Cardiac muscle cell (in vitro differentiated cells and primary cell): ENCODE results near the gene RELN. TPM values are rescaled to one million over a fixed set of nuclear protein-coding genes. Genes with fewer than 3 reads are reported as not detected.

Source experiments
- DNase-seq, 2 donors: peaks; one replicate each; pipeline versions ENCODE4 v3.0.0 to v3.0.0-alpha.2; 2010 to 2017; ENCODE audit warnings: low read depth in 1 of 2, low spot score in 1 of 2
- H3K27ac ChIP-seq: fragments of 200-600 bp; sonication (generic); 2 replicates; pipeline ENCODE4 v1.5.1; 2016
- H3K27me3 ChIP-seq: fragments of 200-600 bp; sonication (generic); 2 replicates; pipeline ENCODE4 v1.6.0; 2016; ENCODE audit warnings: control low read depth
- H3K36me3 ChIP-seq: fragments of 200-600 bp; sonication (generic); 2 replicates; pipeline ENCODE4 v1.5.1; 2016; ENCODE audit warnings: control low read depth
- H3K4me1 ChIP-seq: fragments of 200-600 bp; sonication (generic); 2 replicates; pipeline ENCODE4 v1.8.1; 2017; ENCODE audit warnings: low read depth, mild to moderate bottlenecking, mixed run types
- H3K4me3 ChIP-seq: fragments of 200-600 bp; sonication (generic); 2 replicates; pipeline ENCODE4 v1.5.1; 2016; ENCODE audit warnings: mild to moderate bottlenecking
- H3K9me3 ChIP-seq: fragments of 200-600 bp; sonication (generic); 2 replicates; pipeline ENCODE4 v1.5.1; 2017; ENCODE audit warnings: low read depth, mild to moderate bottlenecking, control low read depth
- CTCF ChIP-seq: IDR thresholded peaks from 2 replicates; pipeline ENCODE4 v1.5.1; 2012; ENCODE audit warnings: low read depth, mild to moderate bottlenecking, low read length
- polyA plus RNA-seq: library from polyadenylated mRNA; unstranded; fragments of >200 nt; fragmentation: Nextera tagmentation; extraction: Ambion mirVana; gene quantifications from 2 replicates; pipeline ENCODE4 v1.2.1, GENCODE V29; 2016
- total RNA-seq: library from RNA; depleted of rRNA; stranded (reverse); fragments of >200 nt; gene quantifications from 2 replicates; pipeline ENCODE4 v1.2.3, GENCODE V29; 2016

RELN gene
- total and polyA plus RNA-seq, 2 experiments from 2014 or later, result 19.2 to 46.9 TPM

GRCh38 chr7:103870664-103871063 lies 118.8 kb downstream of the RELN start:
- no peaks in the 10 kb centered on the region for H3K36me3 ChIP-seq
- H3K27ac ChIP-seq, result no peak overlapping the region
- no peak overlapping the region for H3K4me3 ChIP-seq
- H3K4me1 ChIP-seq, result no peaks in the 10 kb centered on the region
- no peaks in the 10 kb centered on the region for H3K9me3 ChIP-seq
- no peak for DNase-seq
- no peak for TF ChIP-seq CTCF
- H3K27me3 ChIP-seq, result no peaks in the 10 kb centered on the region

- H3K27ac ChIP-seq, result no peak overlapping the region
- H3K4me1 ChIP-seq, result peaks cover 5% of the 10 kb centered on the region
- H3K4me3 ChIP-seq, result no peak overlapping the region
- H3K27me3 ChIP-seq, result no peaks in the 10 kb centered on the region
- no peak for TF ChIP-seq CTCF
- no peaks in the 10 kb centered on the region for H3K36me3 ChIP-seq
- H3K9me3 ChIP-seq, result no peaks in the 10 kb centered on the region
- DNase-seq, result no peak
Observed at GRCh38 chr7:103867874-103868273, 121.6 kb downstream of the RELN start.

- Histone ChIP-seq H3K4me3 (no peak overlapping the region), H3K27ac (no peak overlapping the region), H3K9me3 (no peaks in the 10 kb centered on the region), H3K4me1 (peaks cover 5% of the 10 kb centered on the region), H3K36me3 (no peaks in the 10 kb centered on the region), H3K27me3 (no peaks in the 10 kb centered on the region)
- TF ChIP-seq CTCF, result no peak
- DNase-seq, result no peak
Observed at GRCh38 chr7:103866919-103867318, 122.5 kb downstream of the RELN start.

- H3K27me3 ChIP-seq, result no peaks in the 10 kb centered on the region
- H3K4me1 ChIP-seq, result peaks cover 5% of the 10 kb centered on the region
- no peak for DNase-seq
- H3K9me3 ChIP-seq, result no peaks in the 10 kb centered on the region
- no peaks in the 10 kb centered on the region for H3K36me3 ChIP-seq
- no peak overlapping the region for H3K4me3 ChIP-seq
- no peak for TF ChIP-seq CTCF
- no peak overlapping the region for H3K27ac ChIP-seq
Observed at GRCh38 chr7:103865442-103865841, 124.0 kb downstream of the RELN start.

GRCh38 chr7:103862302-103863035 lies 127.0 kb downstream of the RELN start:
- no peak for DNase-seq
- H3K4me1 ChIP-seq, result peaks cover 5% of the 10 kb centered on the region
- TF ChIP-seq CTCF, result no peak
- H3K27me3 ChIP-seq, result no peaks in the 10 kb centered on the region
- no peak overlapping the region for H3K4me3 ChIP-seq
- no peak overlapping the region for H3K27ac ChIP-seq
- H3K9me3 ChIP-seq, result no peaks in the 10 kb centered on the region
- no peaks in the 10 kb centered on the region for H3K36me3 ChIP-seq
